Prostate gland (tissue), 2 donors: ENCODE data around the gene PLXNB2.

Source experiments
- POLR2A ChIP-seq: fragments of 450-650 bp; IDR thresholded peaks from one replicate; pipeline ENCODE4 v1.6.1; 2016; ENCODE audit warnings: antibody characterized with exemption, mild to moderate bottlenecking
- TF ChIP-seq, protein P1 (sequence below), 4 experiments: fragments of 200-600 bp in 2 of 4; fragments of 450-650 bp in 2 of 4; sonication (generic) in 2 of 4; IDR thresholded peaks; 1 replicate in 3 of 4; 2 replicates in 1 of 4; pipeline ENCODE4 v1.5.1; 2016 to 2019; ENCODE audit warnings: antibody characterized with exemption in 4 of 4, mild to moderate bottlenecking in 2 of 4, moderate library complexity in 2 of 4

DNA sequence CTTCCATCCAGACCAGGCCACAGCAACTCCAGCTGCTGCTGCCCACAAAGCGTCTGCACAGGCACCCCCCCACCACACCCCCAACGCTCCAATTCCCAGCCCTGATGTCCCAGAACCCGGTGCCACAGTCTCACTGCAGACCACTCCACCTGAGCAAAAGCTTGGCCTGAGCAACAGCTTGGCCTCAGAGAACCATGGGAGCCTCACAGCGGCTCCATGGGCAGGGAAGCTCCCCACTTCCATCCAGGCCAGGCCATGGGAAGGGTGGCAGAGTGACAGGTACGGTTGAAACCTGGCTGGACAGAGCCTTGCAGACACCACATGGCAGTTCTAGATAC is 13.2 kb downstream of the PLXNB2 start:
- no peak for TF ChIP-seq POLR2A
- TF ChIP-seq, protein P1, sequence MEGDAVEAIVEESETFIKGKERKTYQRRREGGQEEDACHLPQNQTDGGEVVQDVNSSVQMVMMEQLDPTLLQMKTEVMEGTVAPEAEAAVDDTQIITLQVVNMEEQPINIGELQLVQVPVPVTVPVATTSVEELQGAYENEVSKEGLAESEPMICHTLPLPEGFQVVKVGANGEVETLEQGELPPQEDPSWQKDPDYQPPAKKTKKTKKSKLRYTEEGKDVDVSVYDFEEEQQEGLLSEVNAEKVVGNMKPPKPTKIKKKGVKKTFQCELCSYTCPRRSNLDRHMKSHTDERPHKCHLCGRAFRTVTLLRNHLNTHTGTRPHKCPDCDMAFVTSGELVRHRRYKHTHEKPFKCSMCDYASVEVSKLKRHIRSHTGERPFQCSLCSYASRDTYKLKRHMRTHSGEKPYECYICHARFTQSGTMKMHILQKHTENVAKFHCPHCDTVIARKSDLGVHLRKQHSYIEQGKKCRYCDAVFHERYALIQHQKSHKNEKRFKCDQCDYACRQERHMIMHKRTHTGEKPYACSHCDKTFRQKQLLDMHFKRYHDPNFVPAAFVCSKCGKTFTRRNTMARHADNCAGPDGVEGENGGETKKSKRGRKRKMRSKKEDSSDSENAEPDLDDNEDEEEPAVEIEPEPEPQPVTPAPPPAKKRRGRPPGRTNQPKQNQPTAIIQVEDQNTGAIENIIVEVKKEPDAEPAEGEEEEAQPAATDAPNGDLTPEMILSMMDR (IDR thresholded peaks at IDR 0.05) = no peak
